Muscle layer of duodenum (tissue), 2 donors: ENCODE data around the gene GPRC5C.

ENCODE experiments used
- H3K27ac ChIP-seq: one replicate; pipeline ENCODE4 v1.7.0; 2013; ENCODE audit warnings: mild to moderate bottlenecking, low read length
- H3K27me3 ChIP-seq: one replicate; pipeline ENCODE4 v1.7.0; 2013; ENCODE audit warnings: low read depth, mild to moderate bottlenecking, control low read depth, low read length
- H3K36me3 ChIP-seq, 2 donors: one replicate each; pipeline ENCODE4 v1.7.0; 2013; ENCODE audit warnings: low read length in 2 of 2, control low read depth in 1 of 2, mild to moderate bottlenecking in 1 of 2; ENCODE audit not compliant: insufficient read depth in 2 of 2, control insufficient read depth in 1 of 2
- H3K4me1 ChIP-seq, 2 donors: one replicate each; pipeline ENCODE4 v1.7.0; 2013; ENCODE audit warnings: low read length in 2 of 2, mild to moderate bottlenecking in 2 of 2, control low read depth in 1 of 2, moderate library complexity in 1 of 2; ENCODE audit not compliant: insufficient read depth in 2 of 2, control insufficient read depth in 1 of 2
- H3K4me3 ChIP-seq, 2 donors: one replicate each; pipeline ENCODE4 v1.7.0; 2013; ENCODE audit warnings: low read length in 2 of 2, low read depth in 1 of 2, mild to moderate bottlenecking in 1 of 2
- H3K9me3 ChIP-seq, 2 donors: one replicate each; pipeline ENCODE4 v1.7.0; 2013; ENCODE audit warnings: low read length in 2 of 2, control low read depth in 1 of 2, mild to moderate bottlenecking in 1 of 2; ENCODE audit not compliant: control insufficient read depth in 1 of 2
- donor health status: healthy.

Gene GPRC5C

DNA sequence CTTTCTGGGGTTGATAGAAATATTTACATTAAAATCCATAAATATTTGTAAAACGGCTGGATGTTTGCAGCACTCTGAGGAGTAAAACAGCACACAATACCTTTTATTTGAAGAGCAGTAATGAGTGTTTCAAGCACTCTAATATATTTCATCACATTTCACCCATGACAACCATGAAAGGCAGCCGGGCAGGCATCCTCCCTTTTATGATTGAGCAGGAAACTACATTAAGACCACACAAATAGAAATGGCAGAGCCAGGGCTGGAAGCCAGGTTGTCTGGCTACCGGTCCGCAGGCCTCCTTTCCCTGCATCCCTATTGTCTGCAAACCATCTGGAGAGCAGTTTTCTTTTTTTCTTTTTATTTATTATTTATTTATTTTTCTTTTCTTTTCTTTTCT is 23.1 kb upstream of the GPRC5C start:
- H3K27ac ChIP-seq: no peak overlapping the region
- no peaks in the 10 kb centered on the region for H3K36me3 ChIP-seq
- no peaks in the 10 kb centered on the region for H3K9me3 ChIP-seq
- no peaks in the 10 kb centered on the region for H3K4me1 ChIP-seq
- H3K4me3 ChIP-seq: no peak overlapping the region
- H3K27me3 ChIP-seq: no peaks in the 10 kb centered on the region

DNA sequence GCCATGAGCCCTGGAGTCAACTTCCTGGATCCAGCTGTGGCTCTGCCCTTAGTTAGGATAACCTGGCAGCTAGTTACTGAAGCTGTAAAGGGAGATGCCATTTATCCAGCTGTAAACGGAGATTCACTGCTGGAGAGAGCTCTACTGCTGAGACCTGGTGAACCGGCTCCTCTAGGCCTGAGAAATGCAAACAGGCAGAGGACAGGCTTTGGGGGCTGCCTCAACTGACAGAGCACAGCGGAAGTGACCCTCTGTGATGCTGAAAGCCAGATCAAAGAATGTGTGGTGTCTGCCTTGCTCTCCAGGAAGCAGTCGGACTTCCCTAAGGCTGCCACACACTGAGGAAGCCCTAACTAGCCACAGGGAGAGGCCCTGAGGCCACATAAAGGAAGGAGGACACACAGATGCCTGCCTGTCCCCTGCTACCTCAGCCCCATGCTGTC is 21.9 kb upstream of the GPRC5C start:
- no peak overlapping the region for H3K27ac ChIP-seq
- no peaks in the 10 kb centered on the region for H3K27me3 ChIP-seq
- H3K4me1 ChIP-seq: no peaks in the 10 kb centered on the region
- no peak overlapping the region for H3K4me3 ChIP-seq
- no peaks in the 10 kb centered on the region for H3K9me3 ChIP-seq
- H3K36me3 ChIP-seq: no peaks in the 10 kb centered on the region

DNA sequence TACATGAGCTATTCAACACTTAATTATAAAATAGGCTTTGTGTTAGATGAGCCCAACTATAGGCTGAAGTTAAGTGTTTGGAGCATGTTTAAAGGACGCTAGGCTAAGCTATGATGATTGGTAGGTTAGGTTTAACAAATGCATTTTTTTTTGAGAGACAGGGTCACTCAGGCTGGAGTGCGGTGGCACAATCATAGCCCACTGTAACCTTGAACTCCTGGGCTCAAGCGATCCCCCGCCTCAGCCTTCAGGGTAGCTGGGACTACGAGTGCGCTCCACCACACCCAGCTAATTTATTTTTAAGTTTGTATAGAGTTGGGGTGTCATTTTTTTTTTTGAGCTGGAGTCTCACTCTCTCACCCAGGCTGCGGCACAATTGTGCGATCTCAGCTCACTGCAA is 19.3 kb upstream of the GPRC5C start:
- H3K4me1 ChIP-seq: no peaks in the 10 kb centered on the region
- H3K27ac ChIP-seq: no peak overlapping the region
- H3K36me3 ChIP-seq: no peaks in the 10 kb centered on the region
- H3K27me3 ChIP-seq: no peaks in the 10 kb centered on the region
- no peaks in the 10 kb centered on the region for H3K9me3 ChIP-seq
- H3K4me3 ChIP-seq: no peak overlapping the region

DNA sequence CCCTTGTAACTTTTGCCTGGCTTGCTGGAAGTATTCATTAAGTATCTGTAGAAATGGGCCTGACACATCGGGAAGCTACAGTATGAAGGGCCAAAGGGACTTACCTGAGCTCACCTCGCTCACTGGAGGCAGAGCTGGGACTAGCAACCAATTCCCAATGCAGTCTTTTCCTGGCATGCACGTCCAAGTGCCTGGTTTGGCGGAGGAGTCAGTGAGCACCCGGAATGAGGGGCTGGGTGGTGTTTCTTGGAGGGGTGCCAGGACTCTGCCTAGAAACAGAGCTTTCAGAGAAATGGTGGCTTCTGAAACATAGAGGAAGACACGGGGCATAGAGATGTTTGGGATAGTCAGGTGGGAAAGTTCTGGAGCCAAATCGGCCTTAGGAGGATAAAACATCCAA is 18.4 kb upstream of the GPRC5C start:
- Histone ChIP-seq H3K9me3 (no peaks in the 10 kb centered on the region), H3K27me3 (no peaks in the 10 kb centered on the region), H3K4me1 (no peaks in the 10 kb centered on the region), H3K4me3 (no peak overlapping the region), H3K36me3 (no peaks in the 10 kb centered on the region), H3K27ac (no peak overlapping the region)

- Histone ChIP-seq H3K9me3 (no peaks in the 10 kb centered on the region), H3K36me3 (no peaks in the 10 kb centered on the region), H3K27me3 (no peaks in the 10 kb centered on the region), H3K4me1 (no peaks in the 10 kb centered on the region), H3K27ac (no peak overlapping the region), H3K4me3 (no peak overlapping the region)
Measured at GRCh38 chr17:74414510-74414909, 17.4 kb upstream of the GPRC5C start.

DNA sequence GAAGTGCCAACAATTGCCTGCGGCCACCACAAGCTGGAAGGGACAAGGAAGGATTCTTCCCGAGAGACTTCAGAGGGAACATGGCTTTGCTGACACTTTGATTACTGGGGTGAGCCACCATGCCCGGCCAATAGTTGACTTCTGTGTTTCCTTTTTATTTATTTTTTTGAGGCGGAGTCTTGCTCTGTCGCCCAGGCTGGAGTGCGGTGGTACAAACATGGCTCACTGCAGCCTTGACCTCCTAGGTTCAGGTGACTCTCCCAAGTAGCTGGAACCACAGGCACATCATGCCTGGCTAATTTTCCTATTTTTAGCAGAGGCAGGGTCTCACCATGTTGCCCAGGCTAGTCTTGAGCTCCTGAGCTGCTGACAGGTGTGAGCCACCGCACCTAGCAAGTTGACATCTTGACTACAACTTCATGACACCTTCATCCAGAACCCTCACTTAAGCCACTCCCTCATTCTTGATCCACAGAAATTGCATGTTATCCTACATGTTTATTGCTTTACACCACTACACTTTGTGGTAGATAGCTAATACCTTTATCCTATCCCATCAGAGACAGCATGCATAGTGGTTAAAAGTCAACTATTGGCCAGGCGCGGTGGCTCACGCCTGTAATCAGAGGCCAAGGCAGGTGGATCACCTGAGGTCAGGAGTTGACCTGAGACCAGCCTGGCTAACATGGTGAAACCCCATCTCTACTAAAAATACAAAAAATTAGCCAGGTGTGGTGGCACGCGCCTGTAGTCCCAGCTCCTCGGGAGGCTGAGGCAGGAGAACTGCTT is 16.1 kb upstream of the GPRC5C start:
- Histone ChIP-seq H3K4me3 (no peak overlapping the region), H3K9me3 (no peaks in the 10 kb centered on the region), H3K4me1 (no peaks in the 10 kb centered on the region), H3K36me3 (no peaks in the 10 kb centered on the region), H3K27ac (no peak overlapping the region), H3K27me3 (no peaks in the 10 kb centered on the region)

DNA sequence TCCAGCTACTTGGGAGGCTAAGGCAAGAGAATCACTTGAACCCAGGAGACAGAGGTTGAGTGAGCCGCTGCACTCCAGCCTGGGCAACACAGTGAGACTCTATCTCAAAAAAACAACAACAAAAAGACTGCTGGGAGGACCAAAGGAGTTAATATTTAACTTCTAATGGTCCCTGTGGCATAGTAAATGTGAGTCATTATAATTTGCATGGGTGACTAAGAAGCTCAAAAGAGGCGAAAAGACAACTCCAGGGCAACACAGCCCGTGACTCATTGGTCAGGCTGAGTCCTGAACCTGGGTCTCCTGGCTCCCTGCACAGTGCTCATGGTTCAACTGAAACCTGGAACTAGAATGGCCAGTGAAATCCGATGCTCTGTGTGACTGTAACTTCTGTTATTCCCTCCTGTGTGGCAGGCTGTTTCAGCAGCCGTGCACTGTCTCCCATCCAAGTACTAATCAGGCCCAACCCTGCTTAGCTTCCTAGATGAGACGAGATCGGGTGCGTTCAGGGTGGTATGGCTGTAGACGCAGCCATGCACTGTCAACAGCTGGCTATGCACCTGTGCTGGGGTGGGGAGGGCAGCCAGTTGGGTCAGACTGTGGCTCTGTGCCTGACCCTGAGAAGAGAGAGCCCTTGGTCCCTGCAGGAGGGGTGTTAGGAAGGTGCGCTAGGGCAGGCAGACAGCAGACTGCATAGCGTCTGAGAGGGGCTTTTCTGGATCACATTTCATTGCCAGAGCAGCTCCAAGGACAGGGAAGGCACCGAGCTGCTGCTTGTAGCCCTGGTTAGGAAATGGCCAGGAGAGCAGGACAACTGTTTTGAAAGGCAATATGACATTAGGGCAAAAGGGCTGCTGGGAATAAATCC is 14.5 kb upstream of the GPRC5C start:
- no peaks in the 10 kb centered on the region for H3K36me3 ChIP-seq
- no peak overlapping the region for H3K4me3 ChIP-seq

GRCh38 chr17:74419928-74420411 is 11.9 kb upstream of the GPRC5C start:
- Histone ChIP-seq H3K9me3 (no peaks in the 10 kb centered on the region), H3K4me1 (no peaks in the 10 kb centered on the region), H3K27ac (no peak overlapping the region), H3K27me3 (no peaks in the 10 kb centered on the region), H3K36me3 (no peaks in the 10 kb centered on the region), H3K4me3 (no peak overlapping the region)

More for the DNA sequence above, 14.5 kb upstream of the GPRC5C start:
- no peak overlapping the region for H3K27ac ChIP-seq
- H3K9me3 ChIP-seq: no peaks in the 10 kb centered on the region
- no peaks in the 10 kb centered on the region for H3K4me1 ChIP-seq
- no peaks in the 10 kb centered on the region for H3K27me3 ChIP-seq

DNA sequence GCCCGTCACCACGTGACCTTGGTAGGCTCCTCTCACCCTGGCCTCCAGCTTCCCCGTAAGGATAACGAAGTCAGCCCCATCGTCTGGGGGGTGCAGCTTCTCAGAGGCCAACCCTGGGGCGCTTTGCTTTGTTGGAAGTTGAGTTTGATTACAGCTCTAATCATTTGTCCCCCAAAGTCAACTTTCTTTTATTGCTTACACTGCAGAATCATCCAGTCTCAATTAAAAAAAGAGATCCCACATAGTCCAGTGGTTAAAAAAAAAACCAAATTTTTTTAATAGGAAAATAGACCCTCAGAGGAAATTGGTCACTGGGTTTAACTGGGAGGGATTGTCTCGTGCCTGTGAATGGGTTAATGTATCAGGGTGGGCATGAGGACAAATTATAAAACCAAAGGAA is 7.8 kb upstream of the GPRC5C start:
- Histone ChIP-seq H3K4me3 (no peak overlapping the region), H3K9me3 (no peaks in the 10 kb centered on the region), H3K27ac (no peak overlapping the region), H3K4me1 (no peaks in the 10 kb centered on the region), H3K36me3 (no peaks in the 10 kb centered on the region), H3K27me3 (no peaks in the 10 kb centered on the region)

DNA sequence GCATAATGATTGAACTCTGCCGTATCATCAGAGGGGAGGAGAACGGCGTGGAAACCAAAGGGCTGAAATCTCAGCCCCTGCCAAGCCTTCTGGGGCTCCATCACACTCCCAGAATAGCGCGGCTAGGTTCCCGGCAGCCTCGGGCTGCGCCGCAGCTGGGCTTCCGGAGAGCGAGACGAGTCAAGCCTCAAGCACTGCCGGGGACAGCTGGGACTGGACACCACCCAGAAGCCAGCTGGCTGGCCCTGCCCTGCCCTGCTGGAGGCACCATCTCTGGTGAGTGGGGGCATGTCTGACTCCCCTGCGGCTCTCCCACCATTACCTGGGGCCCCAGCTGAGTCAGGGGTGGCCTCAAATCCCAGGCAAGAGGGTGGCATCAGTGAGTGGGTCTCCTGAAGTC is 7.2 kb upstream of the GPRC5C start:
- Histone ChIP-seq H3K27ac (no peak overlapping the region), H3K4me3 (no peak overlapping the region), H3K36me3 (no peaks in the 10 kb centered on the region), H3K4me1 (no peaks in the 10 kb centered on the region), H3K27me3 (no peaks in the 10 kb centered on the region), H3K9me3 (no peaks in the 10 kb centered on the region)

- Histone ChIP-seq H3K4me3 (no peak overlapping the region), H3K9me3 (no peaks in the 10 kb centered on the region), H3K4me1 (peaks cover 0 to 13% of the 10 kb centered on the region in 2 donors), H3K27ac (no peak overlapping the region), H3K27me3 (peaks cover 3% of the 10 kb centered on the region), H3K36me3 (no peaks in the 10 kb centered on the region)
Measured at GRCh38 chr17:74426551-74427047, 5.3 kb upstream of the GPRC5C start.
